ENCODE data around the gene CTDSP1. TPM values are rescaled to one million over a fixed set of nuclear protein-coding genes. Genes with fewer than 3 reads are reported as not detected.

Gene CTDSP1
- total RNA-seq, 2 donors from 2014 or later: 67.2 to 98.9 TPM

GRCh38 chr2:218370410-218371063 is 29.1 kb upstream of the CTDSP1 start:
- 56 to 75% methylated on average over 11 of the region's 11 CpGs for WGBS, 2 donors
- Histone ChIP-seq H3K4me3 (no peak overlapping the region), H3K27me3 (no peaks in the 10 kb centered on the region), H3K4me1 (peaks cover 8% of the 10 kb centered on the region), H3K36me3 (replicated peaks in 1 of 2; ENCODE audit: insufficient read depth in 1 of 2, low read depth in 2 of 2) (no peaks in the 10 kb centered on the region), H3K27ac (peak overlapping the region in 2 of 4 donors; percentile 43 to 90), H3K9me3 (no peaks in the 10 kb centered on the region)
- intact Hi-C loops (cut with DNase I): no loop called here
- TF ChIP-seq CTCF (IDR thresholded peaks at IDR 0.05) (no peak), POLR2A (IDR thresholded peaks at IDR 0.05) (peak in 1 of 3 donors; percentile 60)
- ATAC-seq: no peak
- peak in 1 of 4 donors; percentile 82 for DNase-seq

- no peak overlapping the region for H3K4me3 ChIP-seq
- H3K36me3 ChIP-seq (replicated peaks in 1 of 2; ENCODE audit: insufficient read depth in 1 of 2, low read depth in 2 of 2): no peaks in the 10 kb centered on the region
- DNase-seq (no peak), ATAC-seq (no peak)
- H3K4me1 ChIP-seq: peaks cover 6% of the 10 kb centered on the region
- no peaks in the 10 kb centered on the region for H3K9me3 ChIP-seq
- H3K27me3 ChIP-seq: no peaks in the 10 kb centered on the region
- H3K27ac ChIP-seq: peak overlapping the region in 1 of 4 donors; percentile 78
- no peak for TF ChIP-seq POLR2A (IDR thresholded peaks at IDR 0.05)
- TF ChIP-seq CTCF (IDR thresholded peaks at IDR 0.05): no peak
- intact Hi-C loops (cut with DNase I): no loop called here
Observed at GRCh38 chr2:218371983-218372350, 27.7 kb upstream of the CTDSP1 start.

- TF ChIP-seq POLR2A (IDR thresholded peaks at IDR 0.05) (no peak), CTCF (IDR thresholded peaks at IDR 0.05) (no peak)
- DNase-seq: no peak
- ATAC-seq: no peak
- Histone ChIP-seq H3K27ac (no peak overlapping the region), H3K9me3 (no peaks in the 10 kb centered on the region), H3K4me3 (no peak overlapping the region), H3K4me1 (no peaks in the 10 kb centered on the region), H3K27me3 (no peaks in the 10 kb centered on the region), H3K36me3 (replicated peaks in 1 of 2; ENCODE audit: insufficient read depth in 1 of 2, low read depth in 2 of 2) (no peaks in the 10 kb centered on the region)
- intact Hi-C loops (cut with DNase I): no loop called here
- WGBS, 2 donors: 64 to 70% methylated on average over 4 of the region's 4 CpGs
Observed at GRCh38 chr2:218374795-218375194, 24.9 kb upstream of the CTDSP1 start.

GRCh38 chr2:218375212-218375611 is 24.5 kb upstream of the CTDSP1 start:
- no peaks in the 10 kb centered on the region for H3K9me3 ChIP-seq
- no peaks in the 10 kb centered on the region for H3K27me3 ChIP-seq
- 46 to 55% methylated on average over 2 of the region's 2 CpGs for WGBS, 2 donors
- no peak overlapping the region for H3K4me3 ChIP-seq
- TF ChIP-seq POLR2A (IDR thresholded peaks at IDR 0.05): no peak
- no peak for TF ChIP-seq CTCF (IDR thresholded peaks at IDR 0.05)
- H3K4me1 ChIP-seq: no peaks in the 10 kb centered on the region
- ATAC-seq (no peak), DNase-seq (no peak)
- no peak overlapping the region for H3K27ac ChIP-seq
- no peaks in the 10 kb centered on the region for H3K36me3 ChIP-seq (replicated peaks in 1 of 2; ENCODE audit: insufficient read depth in 1 of 2, low read depth in 2 of 2)
- intact Hi-C loops (cut with DNase I): no loop called here

GRCh38 chr2:218378053-218378452 is 21.6 kb upstream of the CTDSP1 start:
- H3K27ac ChIP-seq: no peak overlapping the region

More at GRCh38 chr2:218378053-218378452, 21.6 kb upstream of the CTDSP1 start:
- no peaks in the 10 kb centered on the region for H3K9me3 ChIP-seq
- DNase-seq (no peak), ATAC-seq (no peak)
- H3K4me3 ChIP-seq: no peak overlapping the region
- H3K36me3 ChIP-seq (replicated peaks in 1 of 2; ENCODE audit: insufficient read depth in 1 of 2, low read depth in 2 of 2): no peaks in the 10 kb centered on the region
- no peaks in the 10 kb centered on the region for H3K4me1 ChIP-seq
- no peaks in the 10 kb centered on the region for H3K27me3 ChIP-seq
- WGBS, 2 donors: 83 to 84% methylated on average over 5 of the region's 5 CpGs
- TF ChIP-seq CTCF (IDR thresholded peaks at IDR 0.05): no peak
- TF ChIP-seq POLR2A (IDR thresholded peaks at IDR 0.05): no peak
- intact Hi-C loops (cut with DNase I): no loop called here

Measured in body of pancreas (tissue), 4 donors.